Myocyte (in vitro differentiated cells): ENCODE measurements around the gene KCNQ1. TPM values are rescaled to one million over a fixed set of nuclear protein-coding genes. Genes with fewer than 3 reads are reported as not detected.
A peak's percentile ranks its signal among the peaks of the same experiment; 100 is the strongest.

Experiments used
- DNase-seq: peaks from one replicate; pipeline ENCODE4 v3.0.0-alpha.2; 2012; ENCODE audit warnings: low read depth
- total RNA-seq: library from RNA; depleted of rRNA; stranded (reverse); fragments of >200 nt; gene quantifications from 2 replicates; pipeline ENCODE4 v1.2.3, GENCODE V29; 2014

Gene KCNQ1
- total RNA-seq, 1 donor from 2014 or later: 0.32 TPM

GRCh38 chr11:2755071-2755470, 310.3 kb downstream of the KCNQ1 start:
- DNase-seq: no peak

GRCh38 chr11:2758751-2759150, 313.9 kb downstream of the KCNQ1 start:
- DNase-seq: no peak

- no peak for DNase-seq
These were observed 314.7 kb downstream of the KCNQ1 start for GRCh38 chr11:2759228-2760195.

GRCh38 chr11:2760196-2760871, 315.5 kb downstream of the KCNQ1 start:
- no peak for DNase-seq

GRCh38 chr11:2761131-2762030, 316.6 kb downstream of the KCNQ1 start:
- no peak for DNase-seq

GRCh38 chr11:2762031-2762380, 317.2 kb downstream of the KCNQ1 start:
- DNase-seq: no peak

GRCh38 chr11:2762451-2762850, 317.6 kb downstream of the KCNQ1 start:
- DNase-seq: no peak

- no peak for DNase-seq
These were observed 319.2 kb downstream of the KCNQ1 start for GRCh38 chr11:2763984-2764383.

GRCh38 chr11:2765491-2765890, 320.7 kb downstream of the KCNQ1 start:
- no peak for DNase-seq

GRCh38 chr11:2766166-2766565, 321.4 kb downstream of the KCNQ1 start:
- no peak for DNase-seq

- no peak for DNase-seq
These were observed 322.3 kb downstream of the KCNQ1 start for GRCh38 chr11:2767071-2767470.

GRCh38 chr11:2767801-2768200, 323.0 kb downstream of the KCNQ1 start:
- DNase-seq: no peak

GRCh38 chr11:2768471-2769408, 323.9 kb downstream of the KCNQ1 start:
- DNase-seq: peak; percentile 43

- no peak for DNase-seq
These were observed 324.7 kb downstream of the KCNQ1 start for GRCh38 chr11:2769409-2770095.

- no peak for DNase-seq
These were observed 325.4 kb downstream of the KCNQ1 start for GRCh38 chr11:2770096-2770751.

- DNase-seq: no peak
These were observed 326.0 kb downstream of the KCNQ1 start for GRCh38 chr11:2770761-2771301.

GRCh38 chr11:2771758-2772466, 327.1 kb downstream of the KCNQ1 start:
- no peak for DNase-seq

- peak; percentile 74 for DNase-seq
These were observed 327.8 kb downstream of the KCNQ1 start for GRCh38 chr11:2772544-2773031.
